GM21390 (cell line): ENCODE measurements around the gene EFNA2.

Source experiments
- ATAC-seq: cut with Tn5 transposase; IDR thresholded peaks from one replicate; pipeline ENCODE4 v1.9.1; 2021; ENCODE audit not compliant: unreplicated experiment

Gene EFNA2

GRCh38 chr19:1271528-1272422, 13.9 kb upstream of the EFNA2 start:
- no peak for ATAC-seq

- no peak for ATAC-seq
Observed at GRCh38 chr19:1272423-1273262, 13.0 kb upstream of the EFNA2 start.

GRCh38 chr19:1273263-1274041, 12.2 kb upstream of the EFNA2 start:
- no peak for ATAC-seq

- no peak for ATAC-seq
Observed at GRCh38 chr19:1274081-1274851, 11.4 kb upstream of the EFNA2 start.

- ATAC-seq, result peak; percentile 6
Observed at GRCh38 chr19:1274852-1275259, 10.8 kb upstream of the EFNA2 start.

GRCh38 chr19:1275260-1275975, 10.3 kb upstream of the EFNA2 start, which contains the start of gene FAM174C:
FAM174C (plus strand) TSS chr19:1275530; CDS start chr19:1275550, 20 bp downstream.
- ATAC-seq, result peak; percentile 69

- no peak for ATAC-seq
Observed at GRCh38 chr19:1275976-1276627, 9.6 kb upstream of the EFNA2 start.

- ATAC-seq, result no peak
Observed at GRCh38 chr19:1276628-1277022, 9.0 kb upstream of the EFNA2 start.

- no peak for ATAC-seq
Observed at GRCh38 chr19:1277061-1277460, 8.6 kb upstream of the EFNA2 start.

GRCh38 chr19:1278074-1278473, 7.6 kb upstream of the EFNA2 start:
- no peak for ATAC-seq

GRCh38 chr19:1278713-1279660, 6.7 kb upstream of the EFNA2 start:
- ATAC-seq, result no peak

GRCh38 chr19:1279782-1280341, 5.8 kb upstream of the EFNA2 start:
- no peak for ATAC-seq

- no peak for ATAC-seq
Observed at GRCh38 chr19:1280636-1281568, 4.8 kb upstream of the EFNA2 start.

GRCh38 chr19:1281569-1282287, 3.9 kb upstream of the EFNA2 start:
- ATAC-seq, result no peak

GRCh38 chr19:1282588-1283206, 3.0 kb upstream of the EFNA2 start:
- no peak for ATAC-seq
